HG02571 (cell line): ENCODE results near the gene UNC5B.

Experiments
- ATAC-seq: cut with Tn5 transposase; IDR thresholded peaks from one replicate; pipeline ENCODE4 v1.9.1; 2021; ENCODE audit warnings: mild to moderate bottlenecking, moderate library complexity; ENCODE audit not compliant: unreplicated experiment

UNC5B gene

GRCh38 chr10:71253981-71254818 is 41.8 kb downstream of the UNC5B start:
- ATAC-seq, result no peak

- no peak for ATAC-seq
Observed at GRCh38 chr10:71254834-71255549, 42.6 kb downstream of the UNC5B start.

- no peak for ATAC-seq
Observed at GRCh38 chr10:71255550-71255807, 43.1 kb downstream of the UNC5B start.

GRCh38 chr10:71255808-71256660 is 43.7 kb downstream of the UNC5B start:
- no peak for ATAC-seq

GRCh38 chr10:71256661-71257318 is 44.4 kb downstream of the UNC5B start:
- no peak for ATAC-seq

GRCh38 chr10:71257319-71257997 is 45.1 kb downstream of the UNC5B start:
- ATAC-seq, result no peak

GRCh38 chr10:71258046-71258445 is 45.7 kb downstream of the UNC5B start:
- no peak for ATAC-seq

- ATAC-seq, result no peak
Observed at GRCh38 chr10:71258446-71259145, 46.2 kb downstream of the UNC5B start.

GRCh38 chr10:71259282-71259681 is 46.9 kb downstream of the UNC5B start:
- no peak for ATAC-seq

- no peak for ATAC-seq
Observed at GRCh38 chr10:71259815-71260501, 47.6 kb downstream of the UNC5B start.

- ATAC-seq, result no peak
Observed at GRCh38 chr10:71260622-71261325, 48.4 kb downstream of the UNC5B start.

GRCh38 chr10:71262027-71262426 is 49.7 kb downstream of the UNC5B start:
- no peak for ATAC-seq

GRCh38 chr10:71262817-71263216 is 50.4 kb downstream of the UNC5B start:
- no peak for ATAC-seq

- no peak for ATAC-seq
Observed at GRCh38 chr10:71263376-71263775, 51.0 kb downstream of the UNC5B start.

- ATAC-seq, result no peak
Observed at GRCh38 chr10:71264345-71265200, 52.2 kb downstream of the UNC5B start.

- no peak for ATAC-seq
Observed at GRCh38 chr10:71265201-71265575, 52.8 kb downstream of the UNC5B start.

GRCh38 chr10:71265618-71266146 is 53.3 kb downstream of the UNC5B start:
- no peak for ATAC-seq
